Nephron progenitor cell (in vitro differentiated cells): ENCODE results near the gene IGF2R.
"Not testable (repeated sequence)": the region's sequence is repeated elsewhere in the genome, so short reads cannot be mapped to it uniquely, and the experiment has no call there.

Source experiments
- DNase-seq: peaks from one replicate; pipeline ENCODE4 v3.0.0; 2021
- H3K27ac Mint-ChIP-seq: 2 replicates; pipeline ENCODE4 v1.8.0; 2021; ENCODE audit warnings: mild to moderate bottlenecking, moderate library complexity, mixed read lengths
- H3K27me3 Mint-ChIP-seq: 2 replicates; pipeline ENCODE4 v1.8.0; 2021; ENCODE audit warnings: mild to moderate bottlenecking, low read depth, mixed read lengths; ENCODE audit not compliant: poor library complexity
- H3K36me3 Mint-ChIP-seq: 2 replicates; pipeline ENCODE4 v1.8.0; 2021; ENCODE audit warnings: low read depth, mixed read lengths
- H3K4me1 Mint-ChIP-seq: 2 replicates; pipeline ENCODE4 v1.8.0; 2021; ENCODE audit warnings: mixed read lengths
- H3K4me3 Mint-ChIP-seq: 2 replicates; pipeline ENCODE4 v1.8.0; 2021; ENCODE audit warnings: mild to moderate bottlenecking, moderate library complexity, mixed read lengths
- H3K9me3 Mint-ChIP-seq: 2 replicates; pipeline ENCODE4 v1.8.0; 2021; ENCODE audit warnings: mild to moderate bottlenecking, moderate library complexity, mixed read lengths
- CTCF ChIP-seq: fragments of 200-600 bp; sonication (generic); IDR thresholded peaks from 2 replicates; pipeline ENCODE4 v1.5.0; 2021; ENCODE audit warnings: antibody characterized with exemption

IGF2R gene

GRCh38 chr6:159968295-159969203, at the start of gene IGF2R:
TSS of gene IGF2R (plus strand) at chr6:159969082. CDS start at chr6:159969247, 165 bp downstream.
- no peak for TF ChIP-seq CTCF
- peak; percentile 90 for DNase-seq
- Mint-ChIP-seq H3K4me3 (peak within 1 kb of the TSS; percentile 95), H3K9me3 (no peaks in the 10 kb centered on the region), H3K4me1 (peaks cover 36% of the 10 kb centered on the region), H3K27ac (peak within 1 kb of the TSS; percentile 99), H3K36me3 (no peaks in the 10 kb centered on the region), H3K27me3 (peaks cover 41% of the 10 kb centered on the region)

- no peak for TF ChIP-seq CTCF
- H3K4me1 Mint-ChIP-seq: no peaks in the 10 kb centered on the region
These were observed 49.1 kb upstream of the IGF2R start for GRCh38 chr6:159919800-159920199.

GRCh38 chr6:159924150-159924549, 44.7 kb upstream of the IGF2R start:
- H3K9me3 Mint-ChIP-seq: peaks cover 10% of the 10 kb centered on the region
- H3K36me3 Mint-ChIP-seq, H3K4me3 Mint-ChIP-seq, H3K4me1 Mint-ChIP-seq, H3K27ac Mint-ChIP-seq, DNase-seq: not testable (repeated sequence)
- peaks cover 21% of the 10 kb centered on the region for H3K27me3 Mint-ChIP-seq

More at GRCh38 chr6:159919800-159920199, 49.1 kb upstream of the IGF2R start:
- Mint-ChIP-seq H3K27me3 (peaks cover 19% of the 10 kb centered on the region), H3K9me3 (peaks cover 10% of the 10 kb centered on the region), H3K4me3 (no peak overlapping the region), H3K36me3 (no peaks in the 10 kb centered on the region), H3K27ac (no peak overlapping the region)
- DNase-seq: no peak

GRCh38 chr6:159926542-159927203, 42.2 kb upstream of the IGF2R start:
- Mint-ChIP-seq H3K27me3 (peaks cover 20% of the 10 kb centered on the region), H3K27ac (no peak overlapping the region), H3K4me3 (no peak overlapping the region), H3K4me1 (no peaks in the 10 kb centered on the region), H3K9me3 (peaks cover 10% of the 10 kb centered on the region), H3K36me3 (no peaks in the 10 kb centered on the region)
- DNase-seq: no peak
- TF ChIP-seq CTCF: no peak

- Mint-ChIP-seq H3K36me3 (no peaks in the 10 kb centered on the region), H3K4me1 (no peaks in the 10 kb centered on the region), H3K27ac (peak overlapping the region; percentile 15), H3K4me3 (no peak overlapping the region), H3K9me3 (no peaks in the 10 kb centered on the region), H3K27me3 (peaks cover 26% of the 10 kb centered on the region)
- no peak for DNase-seq
- TF ChIP-seq CTCF: no peak
These were observed 39.1 kb upstream of the IGF2R start for GRCh38 chr6:159929819-159930218.

- peaks cover 28% of the 10 kb centered on the region for H3K27me3 Mint-ChIP-seq
- H3K4me3 Mint-ChIP-seq: no peak overlapping the region
- H3K36me3 Mint-ChIP-seq: no peaks in the 10 kb centered on the region
- TF ChIP-seq CTCF: no peak
- DNase-seq: no peak
- no peak overlapping the region for H3K27ac Mint-ChIP-seq
- H3K9me3 Mint-ChIP-seq: peaks cover 10% of the 10 kb centered on the region
- H3K4me1 Mint-ChIP-seq: no peaks in the 10 kb centered on the region
These were observed 37.8 kb upstream of the IGF2R start for GRCh38 chr6:159931112-159931511.
